ENCODE results near the gene PLB1. TPM values are rescaled to one million over a fixed set of nuclear protein-coding genes. Genes with fewer than 3 reads are reported as not detected.

The PLB1 gene
- total and polyA plus RNA-seq, 9 of the 15 experiments (the other 6 are each of a cell fraction or from before 2014, with no cell fraction given): 0.01 to 0.09 (median 0.07) TPM; not detected in 2

- TF ChIP-seq ZNF830 (CRISPR knock-in tag; IDR thresholded peaks at IDR 0.05): no peak
- TF ChIP-seq GTF2F1 (IDR thresholded peaks at IDR 0.05; ENCODE audit: low read depth, low read length): no peak
- no peak for TF ChIP-seq GATAD2B (IDR thresholded peaks at IDR 0.05; ENCODE audit: borderline replicate concordance)
These were observed 125.6 kb downstream of the PLB1 start (continued) for GRCh38 chr2:28621172-28622100.

GRCh38 chr2:28622101-28622499 is 126.2 kb downstream of the PLB1 start:
- no TSS peak for BruUV-seq (replicated peaks)
- H3K36me3 ChIP-seq (ENCODE audit: control insufficient read depth, insufficient read depth, low read length): no peaks in the 10 kb centered on the region
- TF ChIP-seq, protein P1, sequence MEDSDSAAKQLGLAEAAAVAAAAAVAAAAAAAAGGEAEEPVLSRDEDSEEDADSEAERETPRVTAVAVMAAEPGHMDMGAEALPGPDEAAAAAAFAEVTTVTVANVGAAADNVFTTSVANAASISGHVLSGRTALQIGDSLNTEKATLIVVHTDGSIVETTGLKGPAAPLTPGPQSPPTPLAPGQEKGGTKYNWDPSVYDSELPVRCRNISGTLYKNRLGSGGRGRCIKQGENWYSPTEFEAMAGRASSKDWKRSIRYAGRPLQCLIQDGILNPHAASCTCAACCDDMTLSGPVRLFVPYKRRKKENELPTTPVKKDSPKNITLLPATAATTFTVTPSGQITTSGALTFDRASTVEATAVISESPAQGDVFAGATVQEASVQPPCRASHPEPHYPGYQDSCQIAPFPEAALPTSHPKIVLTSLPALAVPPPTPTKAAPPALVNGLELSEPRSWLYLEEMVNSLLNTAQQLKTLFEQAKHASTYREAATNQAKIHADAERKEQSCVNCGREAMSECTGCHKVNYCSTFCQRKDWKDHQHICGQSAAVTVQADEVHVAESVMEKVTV (CRISPR knock-in tag; IDR thresholded peaks at IDR 0.05): no peak
- TF ChIP-seq RBM25 (IDR thresholded peaks at IDR 0.05; ENCODE audit: low read depth, low read length, severe bottlenecking) (peak; percentile 89), MLX (CRISPR knock-in tag; conservative IDR thresholded peaks at IDR 0.05) (no peak), ZBTB12 (CRISPR knock-in tag; IDR thresholded peaks at IDR 0.05) (no peak), ESRRA (IDR thresholded peaks at IDR 0.05; ENCODE audit: borderline replicate concordance, low read depth) (no peak), PKNOX1 (IDR thresholded peaks at IDR 0.05) (no peak), ZFP36 (IDR thresholded peaks at IDR 0.05; ENCODE audit: low read depth, low read length, partially characterized antibody) (peak; percentile 64), ELF2 (CRISPR knock-in tag; IDR thresholded peaks at IDR 0.05) (no peak), FOXJ2 (tag; IDR thresholded peaks at IDR 0.05) (no peak), BCOR (IDR thresholded peaks at IDR 0.05) (peak; percentile 63), DPF2 (IDR thresholded peaks at IDR 0.05) (no peak), EWSR1 (IDR thresholded peaks at IDR 0.05; ENCODE audit: borderline replicate concordance, low read depth, partially characterized antibody) (no peak)
- H3K27me3 ChIP-seq (ENCODE audit: control insufficient read depth in 2 of 2, insufficient read depth in 2 of 2, low read length in 2 of 2): peaks cover 5 to 30% of the 10 kb centered on the region in 2 experiments; a peak in 3 of 5 replicates
- no peak overlapping the region for H3K9ac ChIP-seq (ENCODE audit: insufficient read depth in 1 of 2, low read depth in 2 of 2, low read length in 2 of 2)
- H3K9me1 ChIP-seq (ENCODE audit: control insufficient read depth, insufficient read depth, low read length): no peaks in the 10 kb centered on the region
- H3K79me2 ChIP-seq (ENCODE audit: control insufficient read depth, insufficient read depth, low read length): no peaks in the 10 kb centered on the region
- no peak overlapping the region for H2AFZ ChIP-seq (ENCODE audit: low read depth, low read length)
- no peak for ATAC-seq
- H3K4me1 ChIP-seq (replicated peaks in 1 of 2; ENCODE audit: control insufficient read depth in 2 of 2, insufficient read depth in 2 of 2, low read length in 2 of 2): peaks cover 10 to 14% of the 10 kb centered on the region in 2 experiments
- in situ Hi-C loops (cut with MboI): no loop called here
- no peaks in the 10 kb centered on the region for H3K9me3 ChIP-seq (replicated peaks; ENCODE audit: control insufficient read depth, insufficient read depth, low read depth, low read length)
- H3K4me2 ChIP-seq (ENCODE audit: insufficient read depth, low read length): no peak overlapping the region
- no peak for FAIRE-seq
- H4K20me1 ChIP-seq (replicated peaks; ENCODE audit: control insufficient read depth, insufficient read depth, low read length): peaks cover 3% of the 10 kb centered on the region; the same call in 1 of the 2 replicates
- ChIA-PET CTCF (ENCODE audit: low intra/inter-chr PET ratio) (interaction anchor here (1.8 kb wide), 1 partner anchor 131 kb away, joined by 7 read pairs; no protein-coding TSS in a partner anchor), POLR2A (no interaction called here)
- intact Hi-C loops (cut with micrococcal nuclease): no loop called here
- no peak overlapping the region for H3K27ac ChIP-seq (ENCODE audit: extremely low read depth, low read depth, low read length)
- DNase-seq (ENCODE audit: extremely low read depth in 1 of 4, low spot score in 3 of 4): no peak
- H3K4me3 ChIP-seq: no peak overlapping the region
- 0% methylated on average over 2 of the region's 2 CpGs for WGBS (ENCODE audit: insufficient coverage, low coverage, missing lambda C conversion rate)

Data from K562 (cell line).